GM15510 (cell line): Measurements from ENCODE around the gene SHMT2.

Source experiments
- POLR2A ChIP-seq: IDR thresholded peaks from 3 replicates; pipeline ENCODE4 v1.6.1; 2011; ENCODE audit warnings: borderline replicate concordance; ENCODE audit not compliant: insufficient read length; ENCODE audit errors: extremely low read depth

Gene SHMT2

DNA sequence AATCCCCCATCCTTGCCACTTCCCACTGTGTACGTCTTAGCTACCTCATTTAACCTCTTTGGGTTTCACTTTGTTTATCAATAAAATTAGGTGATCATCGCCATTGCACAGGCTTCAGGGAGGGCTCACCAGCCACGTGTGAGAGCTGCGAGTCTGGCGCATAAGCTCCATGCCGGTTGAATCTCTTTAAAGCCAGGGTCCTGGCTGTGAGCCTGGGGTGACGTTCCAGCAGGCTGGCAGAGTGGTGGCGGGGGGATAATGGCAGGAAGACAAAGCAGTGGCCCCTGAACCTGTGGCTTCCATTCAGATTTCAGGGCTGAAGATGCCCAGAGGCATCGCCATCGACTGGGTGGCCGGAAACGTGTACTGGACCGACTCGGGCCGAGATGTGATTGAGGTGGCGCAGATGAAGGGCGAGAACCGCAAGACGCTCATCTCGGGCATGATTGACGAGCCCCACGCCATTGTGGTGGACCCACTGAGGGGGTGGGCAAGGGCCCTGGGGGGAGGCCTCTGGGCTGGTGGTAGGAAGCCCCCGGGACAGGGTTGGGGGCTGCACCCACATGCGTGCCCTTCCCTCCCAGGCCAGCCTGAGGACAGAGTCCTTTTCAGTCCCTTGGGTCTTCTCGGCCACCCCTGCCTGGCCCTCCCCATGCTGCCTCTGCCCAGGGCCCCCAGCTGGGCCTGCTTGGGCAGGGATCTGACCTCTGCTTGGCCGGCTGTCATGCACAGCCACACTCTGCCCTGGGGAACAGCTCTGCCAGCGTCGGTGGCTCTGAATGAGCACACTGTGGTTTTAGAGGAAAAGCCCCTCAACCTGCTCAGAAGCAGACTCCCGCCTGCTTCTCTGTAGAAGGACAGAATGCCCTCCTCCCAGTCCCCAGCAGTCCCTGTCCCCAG lies 21.5 kb upstream of the SHMT2 start:
- no peak for TF ChIP-seq POLR2A

DNA sequence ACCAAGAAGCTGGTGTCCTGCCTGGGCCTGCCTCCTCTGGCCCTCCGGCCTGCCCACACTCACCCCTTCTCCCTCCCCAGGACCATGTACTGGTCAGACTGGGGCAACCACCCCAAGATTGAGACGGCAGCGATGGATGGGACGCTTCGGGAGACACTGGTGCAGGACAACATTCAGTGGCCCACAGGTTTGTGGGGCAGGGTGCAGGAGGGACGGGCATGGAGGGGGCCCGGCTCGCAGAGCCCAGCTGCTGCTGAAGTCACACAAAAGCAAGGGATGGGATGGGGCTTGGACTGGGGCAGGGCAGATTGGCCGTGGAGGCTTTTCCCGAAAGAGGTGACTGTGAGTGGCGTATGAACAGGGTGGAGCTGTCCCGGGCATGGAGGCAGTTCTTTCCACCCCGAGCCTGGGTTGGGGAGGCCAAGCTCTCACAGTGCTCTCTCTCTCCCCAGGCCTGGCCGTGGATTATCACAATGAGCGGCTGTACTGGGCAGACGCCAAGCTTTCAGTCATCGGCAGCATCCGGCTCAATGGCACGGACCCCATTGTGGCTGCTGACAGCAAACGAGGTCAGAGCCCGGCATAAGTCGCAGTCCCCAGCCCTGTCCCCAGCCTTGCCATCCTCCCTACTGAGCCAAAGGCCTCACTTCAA lies 20.8 kb upstream of the SHMT2 start:
- no peak for TF ChIP-seq POLR2A

DNA sequence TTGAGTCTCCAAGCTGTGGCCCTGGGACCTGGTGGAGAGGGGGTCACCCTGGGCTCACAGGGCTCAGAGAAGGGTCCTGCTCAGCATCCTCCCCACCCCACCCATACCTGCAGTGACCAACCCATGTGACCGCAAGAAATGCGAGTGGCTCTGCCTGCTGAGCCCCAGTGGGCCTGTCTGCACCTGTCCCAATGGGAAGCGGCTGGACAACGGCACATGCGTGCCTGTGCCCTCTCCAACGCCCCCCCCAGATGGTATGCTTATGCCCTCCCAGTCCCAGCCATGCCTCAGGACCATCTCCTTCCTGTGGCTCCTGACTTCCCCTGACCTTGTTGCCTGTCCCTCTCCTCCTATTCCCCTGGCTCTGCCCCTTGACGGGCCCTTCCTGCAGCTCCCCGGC lies 19.6 kb upstream of the SHMT2 start:
- no peak for TF ChIP-seq POLR2A

DNA sequence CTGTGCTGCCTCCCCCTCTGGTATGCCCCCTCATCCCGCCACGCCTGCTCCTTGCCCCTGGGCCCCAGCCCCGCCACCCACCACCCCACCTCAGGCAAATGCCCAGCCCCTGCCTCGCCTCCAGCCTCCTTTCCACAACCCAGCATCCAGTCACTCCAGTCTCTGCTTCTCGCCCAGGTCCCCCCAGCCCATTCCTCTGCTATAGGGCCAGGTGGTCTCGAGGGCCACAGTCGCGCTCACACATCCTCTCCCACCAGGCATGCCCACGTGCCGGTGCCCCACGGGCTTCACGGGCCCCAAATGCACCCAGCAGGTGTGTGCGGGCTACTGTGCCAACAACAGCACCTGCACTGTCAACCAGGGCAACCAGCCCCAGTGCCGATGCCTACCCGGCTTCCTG lies 19.1 kb upstream of the SHMT2 start:
- TF ChIP-seq POLR2A = no peak

DNA sequence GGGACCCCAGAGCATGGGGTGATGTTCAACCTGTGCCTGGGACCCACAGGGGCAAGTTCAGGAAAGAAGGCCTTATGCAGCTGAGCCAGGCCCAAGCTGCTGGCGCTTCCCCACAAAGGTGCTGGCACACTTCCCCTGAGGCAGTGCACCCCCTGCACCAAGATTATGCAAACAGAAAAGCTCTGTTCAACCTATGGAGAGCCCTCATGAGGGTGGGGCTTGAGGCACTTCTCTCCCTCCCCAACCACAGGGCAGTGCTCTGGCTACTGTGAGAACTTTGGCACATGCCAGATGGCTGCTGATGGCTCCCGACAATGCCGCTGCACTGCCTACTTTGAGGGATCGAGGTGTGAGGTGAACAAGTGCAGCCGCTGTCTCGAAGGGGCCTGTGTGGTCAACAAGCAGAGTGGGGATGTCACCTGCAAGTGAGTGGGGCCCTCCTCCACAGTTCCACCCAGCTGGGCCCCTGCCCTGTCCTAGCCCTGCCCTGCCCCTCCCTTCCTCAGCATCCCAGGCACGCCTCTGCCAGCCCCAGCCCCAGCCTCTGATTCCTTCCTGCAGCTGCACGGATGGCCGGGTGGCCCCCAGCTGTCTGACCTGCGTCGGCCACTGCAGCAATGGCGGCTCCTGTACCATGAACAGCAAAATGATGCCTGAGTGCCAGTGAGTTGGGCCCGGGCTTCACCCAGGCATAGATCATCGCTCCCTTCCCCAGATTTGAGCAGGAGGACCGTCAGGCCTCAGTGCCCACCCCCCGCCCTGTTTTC lies 18.4 kb upstream of the SHMT2 start:
- TF ChIP-seq POLR2A = no peak

DNA sequence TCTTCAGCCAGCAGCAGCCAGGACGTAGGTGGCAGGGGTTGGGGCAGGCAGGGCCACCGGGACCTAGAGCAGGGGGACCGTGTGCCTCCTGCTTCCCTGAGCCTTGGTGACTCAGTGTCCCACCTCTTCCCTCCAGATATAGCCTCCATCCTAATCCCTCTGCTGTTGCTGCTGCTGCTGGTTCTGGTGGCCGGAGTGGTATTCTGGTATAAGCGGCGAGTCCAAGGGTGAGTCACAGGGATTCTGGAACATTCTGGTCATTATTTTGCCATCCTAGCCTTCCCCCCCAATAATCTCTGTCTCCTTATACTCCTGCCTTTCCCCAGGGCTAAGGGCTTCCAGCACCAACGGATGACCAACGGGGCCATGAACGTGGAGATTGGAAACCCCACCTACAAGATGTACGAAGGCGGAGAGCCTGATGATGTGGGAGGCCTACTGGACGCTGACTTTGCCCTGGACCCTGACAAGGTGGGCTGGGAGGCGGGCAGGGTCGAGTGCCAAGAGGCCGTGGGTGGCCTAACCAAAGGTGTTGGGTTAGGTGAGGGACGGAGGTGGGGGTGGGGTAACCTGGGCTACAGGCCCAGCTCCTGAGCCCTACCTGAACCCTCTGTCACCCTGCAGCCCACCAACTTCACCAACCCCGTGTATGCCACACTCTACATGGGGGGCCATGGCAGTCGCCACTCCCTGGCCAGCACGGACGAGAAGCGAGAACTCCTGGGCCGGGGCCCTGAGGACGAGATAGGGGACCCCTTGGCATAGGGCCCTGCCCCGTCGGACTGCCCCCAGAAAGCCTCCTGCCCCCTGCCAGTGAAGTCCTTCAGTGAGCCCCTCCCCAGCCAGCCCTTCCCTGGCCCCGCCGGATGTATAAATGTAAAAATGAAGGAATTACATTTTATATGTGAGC lies 17.5 kb upstream of the SHMT2 start:
- TF ChIP-seq POLR2A = no peak

DNA sequence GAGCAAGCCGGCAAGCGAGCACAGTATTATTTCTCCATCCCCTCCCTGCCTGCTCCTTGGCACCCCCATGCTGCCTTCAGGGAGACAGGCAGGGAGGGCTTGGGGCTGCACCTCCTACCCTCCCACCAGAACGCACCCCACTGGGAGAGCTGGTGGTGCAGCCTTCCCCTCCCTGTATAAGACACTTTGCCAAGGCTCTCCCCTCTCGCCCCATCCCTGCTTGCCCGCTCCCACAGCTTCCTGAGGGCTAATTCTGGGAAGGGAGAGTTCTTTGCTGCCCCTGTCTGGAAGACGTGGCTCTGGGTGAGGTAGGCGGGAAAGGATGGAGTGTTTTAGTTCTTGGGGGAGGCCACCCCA lies 16.8 kb upstream of the SHMT2 start:
- no peak for TF ChIP-seq POLR2A

DNA sequence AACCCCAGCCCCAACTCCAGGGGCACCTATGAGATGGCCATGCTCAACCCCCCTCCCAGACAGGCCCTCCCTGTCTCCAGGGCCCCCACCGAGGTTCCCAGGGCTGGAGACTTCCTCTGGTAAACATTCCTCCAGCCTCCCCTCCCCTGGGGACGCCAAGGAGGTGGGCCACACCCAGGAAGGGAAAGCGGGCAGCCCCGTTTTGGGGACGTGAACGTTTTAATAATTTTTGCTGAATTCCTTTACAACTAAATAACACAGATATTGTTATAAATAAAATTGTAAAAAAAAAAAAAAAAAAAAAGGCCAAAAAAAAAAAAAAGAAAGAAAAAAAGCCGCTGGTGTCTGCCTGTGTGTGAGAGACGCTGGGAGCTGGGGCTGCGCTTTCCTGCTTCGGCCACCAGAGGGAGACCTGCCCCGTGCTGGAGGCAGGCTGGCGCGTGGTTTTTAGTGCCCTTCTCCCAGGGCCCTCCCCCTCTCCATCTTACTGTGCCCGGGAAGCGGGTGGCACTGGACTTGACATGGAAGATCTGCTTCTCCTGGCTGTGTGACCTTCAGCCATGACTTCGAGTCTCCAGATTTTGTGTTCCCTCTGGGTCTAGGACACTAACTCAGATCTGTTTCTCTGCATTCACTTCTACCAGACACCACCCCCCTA lies 16.3 kb upstream of the SHMT2 start:
- TF ChIP-seq POLR2A = no peak

DNA sequence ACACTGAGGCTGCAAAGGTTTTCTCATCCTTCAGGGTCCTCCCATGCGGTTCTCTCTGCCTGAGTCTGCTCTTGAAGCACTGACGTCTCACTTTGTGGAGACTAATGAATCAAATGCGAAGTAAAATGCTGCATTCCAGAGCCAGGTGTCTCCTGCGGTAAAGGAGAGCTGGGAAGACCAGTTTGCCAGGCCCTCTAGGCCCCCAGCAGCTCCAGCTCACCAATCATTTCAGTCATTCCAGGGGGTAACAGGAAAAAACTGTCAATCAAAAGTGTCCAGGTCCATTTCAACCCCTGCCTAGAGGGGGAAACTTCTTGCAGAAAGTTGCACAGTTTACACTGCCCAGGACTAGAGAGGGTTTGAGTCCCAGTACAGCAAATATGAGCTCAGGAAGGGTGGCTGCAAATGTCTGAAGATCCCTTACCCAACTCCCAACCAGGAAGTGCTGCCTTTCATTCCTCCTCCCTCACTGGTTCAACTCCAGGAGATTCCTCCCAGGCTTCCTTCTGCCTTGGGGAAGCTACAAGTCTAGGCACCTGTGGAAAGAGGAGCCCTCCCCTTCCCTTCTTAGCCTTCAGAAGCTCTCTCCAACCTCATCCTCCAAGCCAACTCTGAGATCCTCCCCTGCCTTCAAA lies 15.6 kb upstream of the SHMT2 start:
- TF ChIP-seq POLR2A = no peak

DNA sequence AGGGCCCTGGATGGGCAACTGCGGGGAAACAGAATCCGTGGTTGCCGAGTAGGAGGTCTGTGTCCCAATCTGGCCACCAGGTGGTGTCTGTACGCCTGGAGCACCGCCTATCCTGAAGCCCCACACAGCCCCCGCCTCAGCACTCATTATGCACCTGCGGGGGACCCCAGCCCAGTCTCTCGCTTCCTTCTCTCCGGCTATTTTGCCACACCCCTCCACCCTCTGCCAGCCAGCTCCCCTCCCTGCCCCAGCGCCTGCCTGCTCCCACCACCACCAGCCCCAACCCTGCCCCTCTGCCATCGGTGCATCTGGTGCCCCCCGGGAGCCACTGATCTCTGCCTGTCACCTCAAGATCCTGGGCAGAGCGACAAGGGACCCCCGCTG lies 15.1 kb upstream of the SHMT2 start:
- TF ChIP-seq POLR2A = no peak

DNA sequence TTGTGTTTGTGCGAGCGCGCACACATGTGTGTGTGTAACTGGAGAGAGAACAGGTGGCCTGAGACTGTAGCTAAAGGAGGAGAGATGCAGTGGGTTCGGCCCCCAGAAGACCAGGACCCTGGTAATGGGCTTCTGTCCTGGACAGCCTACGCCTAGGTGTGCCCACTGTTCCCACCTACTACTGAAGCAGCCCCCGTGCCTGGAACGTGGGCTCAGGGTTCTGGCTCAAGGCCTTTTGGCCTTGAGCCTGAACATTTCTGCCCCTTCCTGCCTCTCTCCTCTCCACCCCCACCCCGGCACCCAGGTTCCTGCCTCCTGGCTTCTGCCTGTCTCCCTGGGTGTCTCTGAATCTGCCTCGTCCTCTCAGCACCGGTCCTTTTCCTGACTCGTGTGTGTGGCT lies 14.4 kb upstream of the SHMT2 start:
- no peak for TF ChIP-seq POLR2A

DNA sequence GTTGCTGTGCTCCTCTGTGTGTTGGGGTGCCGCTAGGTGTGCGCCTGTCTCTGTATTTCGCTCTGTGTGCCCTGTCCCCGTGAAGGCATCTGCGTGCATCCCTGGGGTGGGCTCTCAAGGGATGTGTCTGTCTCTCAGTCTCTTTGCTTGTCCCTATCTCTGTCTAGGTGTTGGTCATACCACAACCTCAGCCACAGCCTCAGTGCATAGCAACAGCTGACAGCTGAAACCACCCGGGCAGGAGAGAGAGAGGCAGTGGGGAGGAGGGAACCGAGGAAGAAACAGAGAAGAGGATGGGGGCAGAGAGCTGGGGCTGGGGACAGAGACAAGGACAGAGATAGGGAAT lies 13.9 kb upstream of the SHMT2 start:
- no peak for TF ChIP-seq POLR2A

DNA sequence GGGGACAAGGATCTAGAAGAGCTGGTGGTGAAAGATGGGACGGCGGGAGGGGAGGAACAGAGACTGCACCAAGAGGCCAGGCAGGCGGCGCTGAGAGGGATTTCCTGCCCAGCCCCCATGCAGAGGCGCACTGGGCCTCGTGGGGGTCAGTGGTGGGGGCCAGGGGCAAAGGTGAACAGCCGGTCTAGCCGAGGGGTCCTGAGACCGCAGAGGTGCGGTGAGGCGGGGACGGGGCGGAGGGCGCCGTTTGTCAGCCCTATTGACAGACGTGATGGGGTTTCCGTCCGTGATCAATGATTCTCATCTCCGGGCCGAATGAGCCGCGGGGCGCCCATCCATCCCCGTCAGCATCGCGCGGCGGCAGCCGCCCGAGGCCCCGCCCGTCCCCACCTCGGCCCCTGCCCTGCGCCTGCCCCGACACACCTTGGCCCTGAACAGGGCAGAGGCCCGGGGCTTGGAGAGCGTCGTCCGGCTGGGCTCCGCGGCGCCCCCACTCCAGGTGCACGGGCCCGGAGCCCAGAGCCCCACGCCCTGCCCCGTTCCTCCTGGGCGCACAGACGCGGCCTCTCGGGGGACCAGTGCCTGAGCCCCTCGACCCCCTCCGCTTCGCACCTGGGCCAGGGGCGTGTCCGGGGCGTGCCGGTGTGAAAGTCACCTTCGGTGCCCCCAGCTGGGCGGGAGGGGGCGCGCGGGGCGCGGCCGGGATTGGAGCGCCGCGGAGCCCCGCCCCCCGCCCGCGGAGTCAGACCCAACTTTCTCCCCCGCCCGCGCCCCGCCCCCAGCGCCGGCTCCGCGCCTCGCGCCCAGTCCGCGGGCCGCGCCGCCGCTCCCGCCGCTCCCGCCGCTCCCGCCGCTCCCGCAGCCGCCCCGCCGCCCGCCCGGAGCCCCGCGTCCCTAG lies 13.2 kb upstream of the SHMT2 start, which contains the start of gene NXPH4:
TSS of gene NXPH4 (plus strand) at position 781 of the 898 bp plus-strand sequence. CDS start 176 bp downstream, outside the sequence.
- no peak for TF ChIP-seq POLR2A
